ENCODE measurements around the gene HOXB2. TPM values are rescaled to one million over a fixed set of nuclear protein-coding genes. Genes with fewer than 3 reads are reported as not detected.

The HOXB2 gene
- total and polyA plus RNA-seq, 9 of the 15 experiments (the other 6 are each of a cell fraction or from before 2014, with no cell fraction given): 2.1 to 97.7 (median 21.2) TPM

GRCh38 chr17:48558831-48559121, 13.9 kb upstream of the HOXB2 start (continued):
- TF ChIP-seq CHD7 (IDR thresholded peaks at IDR 0.05; ENCODE audit: low read depth, low read length) (no peak), SMAD1 (IDR thresholded peaks at IDR 0.05; ENCODE audit: low read depth, low read length, partially characterized antibody) (no peak), DIDO1 (tag; IDR thresholded peaks at IDR 0.05; ENCODE audit: low read depth) (no peak), CEBPG (CRISPR knock-in tag; IDR thresholded peaks at IDR 0.05) (no peak), CEBPG (tag; conservative IDR thresholded peaks at IDR 0.05 in 1 of 2, IDR thresholded peaks at IDR 0.05 in 1 of 2) (no peak), HES1 (IDR thresholded peaks at IDR 0.05; ENCODE audit: low read depth) (no peak), HEY1 (CRISPR knock-in tag; IDR thresholded peaks at IDR 0.05; ENCODE audit: borderline replicate concordance) (no peak), PHB (CRISPR knock-in tag; IDR thresholded peaks at IDR 0.05) (no peak), RB1 (IDR thresholded peaks at IDR 0.05; ENCODE audit: low read depth) (no peak)
